Non-pigmented ciliary epithelial cell (primary cell): ENCODE results near the gene IL21.

Source experiments
- DNase-seq: peaks from one replicate; pipeline ENCODE4 v3.0.0-alpha.2; 2010; ENCODE audit warnings: low read depth

Gene IL21

GRCh38 chr4:122633211-122633610 lies 12.3 kb upstream of the IL21 start:
- DNase-seq: no peak

GRCh38 chr4:122632396-122633143 lies 11.7 kb upstream of the IL21 start:
- peak; percentile 11 for DNase-seq

GRCh38 chr4:122625156-122625555 lies 4.3 kb upstream of the IL21 start:
- DNase-seq: no peak

- no peak for DNase-seq
Observed at GRCh38 chr4:122624205-122624604, 3.3 kb upstream of the IL21 start.

GRCh38 chr4:122623637-122624166 lies 2.8 kb upstream of the IL21 start:
- DNase-seq: no peak

- no peak for DNase-seq
Observed at GRCh38 chr4:122622400-122622799, 1.5 kb upstream of the IL21 start.

GRCh38 chr4:122619611-122620010 lies 1.3 kb downstream of the IL21 start:
- no peak for DNase-seq

- DNase-seq: no peak
Observed at GRCh38 chr4:122617597-122618593, 3.0 kb downstream of the IL21 start.

- DNase-seq: no peak
Observed at GRCh38 chr4:122616915-122617596, 3.8 kb downstream of the IL21 start.

GRCh38 chr4:122614621-122615020 lies 6.2 kb downstream of the IL21 start:
- no peak for DNase-seq

- DNase-seq: no peak
Observed at GRCh38 chr4:122612540-122612939, 8.3 kb downstream of the IL21 start.

- no peak for DNase-seq
Observed at GRCh38 chr4:122606364-122607043, 14.4 kb downstream of the IL21 start.

- DNase-seq: no peak
Observed at GRCh38 chr4:122604146-122604545, 16.7 kb downstream of the IL21 start.

GRCh38 chr4:122603156-122603574 lies 17.7 kb downstream of the IL21 start:
- no peak for DNase-seq

- DNase-seq: no peak
Observed at GRCh38 chr4:122602277-122603142, 18.4 kb downstream of the IL21 start.

GRCh38 chr4:122591196-122591595 lies 29.7 kb downstream of the IL21 start:
- no peak for DNase-seq

- DNase-seq: no peak
Observed at GRCh38 chr4:122588453-122589238, 32.2 kb downstream of the IL21 start.

- DNase-seq: peak; percentile 37
Observed at GRCh38 chr4:122584519-122584918, 36.3 kb downstream of the IL21 start.

GRCh38 chr4:122583906-122584305 lies 37.0 kb downstream of the IL21 start:
- no peak for DNase-seq
